Stimulated activated CD8-positive, alpha-beta memory T cell treated with anti-CD3 and anti-CD28 coated beads, Interleukin-4, amount 100 ng/mL, for 4 hours (primary cell): Measurements from ENCODE around the gene HNRNPU.
"Not testable (repeated sequence)": the region's sequence is repeated elsewhere in the genome, so short reads cannot be mapped to it uniquely, and the experiment has no call there.

Experiments used
- DNase-seq, 2 donors: peaks; one replicate each; pipeline ENCODE4 v3.0.0-alpha.2; 2020; ENCODE audit warnings: low read depth in 2 of 2, low spot score in 1 of 2

The HNRNPU gene

GRCh38 chr1:244841273-244841927, 22.9 kb downstream of the HNRNPU start:
- DNase-seq = no peak

- DNase-seq = no peak
These were observed 24.0 kb downstream of the HNRNPU start for GRCh38 chr1:244840219-244840794.

- no peak for DNase-seq
These were observed 24.7 kb downstream of the HNRNPU start for GRCh38 chr1:244839656-244840055.

GRCh38 chr1:244837597-244838258, 26.6 kb downstream of the HNRNPU start:
- no peak for DNase-seq

GRCh38 chr1:244836584-244836983, 27.8 kb downstream of the HNRNPU start:
- no peak for DNase-seq

- DNase-seq = no peak
These were observed 28.2 kb downstream of the HNRNPU start for GRCh38 chr1:244836135-244836521.

GRCh38 chr1:244835276-244836134, 28.8 kb downstream of the HNRNPU start, which contains the start of gene COX20:
COX20 (plus strand) TSS chr1:244835658; CDS start chr1:244835715, 57 bp downstream.
- DNase-seq = peak; percentile 65 to 80

- DNase-seq = peak; percentile 67 to 83
These were observed 29.6 kb downstream of the HNRNPU start for GRCh38 chr1:244834543-244835275.

- no peak for DNase-seq
These were observed 30.4 kb downstream of the HNRNPU start for GRCh38 chr1:244833734-244834542.

GRCh38 chr1:244833260-244833659, 31.1 kb downstream of the HNRNPU start:
- DNase-seq = not testable (repeated sequence)

GRCh38 chr1:244830639-244831038, 33.7 kb downstream of the HNRNPU start:
- no peak for DNase-seq

- DNase-seq = no peak
These were observed 37.6 kb downstream of the HNRNPU start for GRCh38 chr1:244826712-244827111.

- DNase-seq = no peak
These were observed 41.5 kb downstream of the HNRNPU start for GRCh38 chr1:244822878-244823277.

- DNase-seq = no peak
These were observed 43.2 kb downstream of the HNRNPU start for GRCh38 chr1:244821134-244821533.

- DNase-seq = no peak
These were observed 44.2 kb downstream of the HNRNPU start for GRCh38 chr1:244820131-244820530.

GRCh38 chr1:244817415-244817894, 46.9 kb downstream of the HNRNPU start:
- no peak for DNase-seq

GRCh38 chr1:244815600-244816099, 48.7 kb downstream of the HNRNPU start:
- DNase-seq = no peak

- DNase-seq = no peak
These were observed 51.0 kb downstream of the HNRNPU start for GRCh38 chr1:244813327-244813726.

GRCh38 chr1:244810221-244810620, 54.1 kb downstream of the HNRNPU start:
- no peak for DNase-seq

GRCh38 chr1:244807138-244807537, 57.2 kb downstream of the HNRNPU start:
- no peak for DNase-seq
